K562 (cell line): Measurements from ENCODE around the gene OPCML. TPM values are rescaled to one million over a fixed set of nuclear protein-coding genes. Genes with fewer than 3 reads are reported as not detected.

Experiments
- ATAC-seq: fragments of 200-7000 bp; cut with Tn5 transposase; 3 replicates; pipeline ENCODE4 v1.9.1; 2020; ENCODE audit warnings: moderate library complexity
- BruUV-seq: library from RNA; stranded (reverse); fragments of 400-500 nt; replicated peaks from 2 replicates; lab custom pipeline; 2021; lab: Mats Ljungman, UMichigan
- CTCF ChIA-PET: fragments of 300-600 bp; formaldehyde crosslinking; extraction: SDS; loops from one replicate; lab custom pipeline; 2021; ENCODE audit warnings: low intra/inter-chr PET ratio; lab: Yijun Ruan, JAX
- POLR2A ChIA-PET: fragments of 300-600, 350-650 bp; sonication (Branson Sonifier 250); formaldehyde crosslinking; extraction: SDS; loops from one replicate; lab custom pipeline; 2021; ENCODE audit warnings: antibody characterized with exemption, inconsistent platforms; lab: Yijun Ruan, JAX
- DNase-seq, 4 experiments: peaks; one replicate each; pipeline versions ENCODE4 v3.0.0 to v3.0.0-alpha.2; 2011 to 2018; ENCODE audit warnings: low spot score in 3 of 4, mixed read lengths in 3 of 4; ENCODE audit errors: extremely low read depth in 1 of 4
- FAIRE-seq: peaks from 2 replicates; lab custom pipeline; 2011; peaks lifted over from hg19 to GRCh38; lab: Jason Lieb, UNC
- H2AFZ ChIP-seq: 2 replicates; pipeline ENCODE4 v1.6.0; 2011; ENCODE audit warnings: low read depth, low read length, control low read depth, inconsistent platforms
- H3K27ac ChIP-seq: fragments of 200-600 bp; 3 replicates; pipeline ENCODE4 v1.8.0; 2011; ENCODE audit warnings: low read depth, mild to moderate bottlenecking, control low read depth, inconsistent platforms, low read length, moderate library complexity, mixed read lengths; ENCODE audit errors: extremely low read depth
- H3K27me3 ChIP-seq, 2 experiments: fragments of 300-600 bp in 1 of 2; 2 replicates in 1 of 2; 3 replicates in 1 of 2; pipeline versions ENCODE4 v1.6.0 to v1.8.0; 2011; ENCODE audit warnings: inconsistent platforms in 2 of 2, low read length in 2 of 2, mild to moderate bottlenecking in 1 of 2, mixed read lengths in 1 of 2, moderate library complexity in 1 of 2; ENCODE audit not compliant: control insufficient read depth in 2 of 2, insufficient read depth in 2 of 2
- H3K36me3 ChIP-seq: fragments of 300-600 bp; 3 replicates; pipeline ENCODE4 v1.8.0; 2011; ENCODE audit warnings: mild to moderate bottlenecking, low read length, inconsistent platforms; ENCODE audit not compliant: control insufficient read depth, insufficient read depth
- H3K4me1 ChIP-seq, 2 experiments: fragments of 200-600 bp in 1 of 2; replicated peaks in 1 of 2; 2 replicates in 1 of 2; 3 replicates in 1 of 2; pipeline versions ENCODE4 v1.5.1 to v1.8.0; 2011; ENCODE audit warnings: inconsistent platforms in 2 of 2, low read length in 2 of 2, mild to moderate bottlenecking in 1 of 2, mixed read lengths in 1 of 2, moderate library complexity in 1 of 2; ENCODE audit not compliant: control insufficient read depth in 2 of 2, insufficient read depth in 2 of 2
- H3K4me2 ChIP-seq: 2 replicates; pipeline ENCODE4 v1.6.1; 2011; ENCODE audit warnings: low read length, control low read depth, inconsistent platforms, mixed read lengths; ENCODE audit not compliant: insufficient read depth
- H3K4me3 ChIP-seq: fragments of 200-600 bp; sonication (generic), shearing (Covaris generic); 2 replicates; pipeline ENCODE4 v1.5.1; 2016; ENCODE audit warnings: control low read depth, inconsistent platforms
- H3K79me2 ChIP-seq: fragments of 200-600 bp; 3 replicates; pipeline ENCODE4 v1.8.0; 2011; ENCODE audit warnings: low read length, inconsistent platforms; ENCODE audit not compliant: control insufficient read depth, insufficient read depth
- H3K9ac ChIP-seq, 2 experiments: 2 replicates each; pipeline versions ENCODE4 v1.6.0 to v1.6.1; 2011; ENCODE audit warnings: low read depth in 2 of 2, low read length in 2 of 2, control low read depth in 1 of 2, inconsistent platforms in 1 of 2, mild to moderate bottlenecking in 1 of 2, mixed read lengths in 1 of 2; ENCODE audit not compliant: insufficient read depth in 1 of 2
- H3K9me1 ChIP-seq: one replicate; pipeline ENCODE4 v1.6.0; 2011; ENCODE audit warnings: inconsistent platforms, mild to moderate bottlenecking, low read length, moderate library complexity; ENCODE audit not compliant: control insufficient read depth, insufficient read depth
- H3K9me3 ChIP-seq: replicated peaks from 2 replicates; pipeline ENCODE4 v1.5.1; 2011; ENCODE audit warnings: low read depth, low read length, inconsistent platforms; ENCODE audit not compliant: control insufficient read depth, insufficient read depth
- H4K20me1 ChIP-seq: replicated peaks from 2 replicates; pipeline ENCODE4 v1.6.1; 2011; ENCODE audit warnings: low read length, inconsistent platforms, mixed read lengths; ENCODE audit not compliant: control insufficient read depth, insufficient read depth
- FOS ChIP-seq: IDR thresholded peaks from 3 replicates; pipeline ENCODE4 v1.6.1; 2011; ENCODE audit not compliant: insufficient read length; ENCODE audit errors: extremely low read depth
- MAFG ChIP-seq: fragments of 450-650 bp; conservative IDR thresholded peaks from 2 replicates; pipeline ENCODE4 v1.6.1; 2016; ENCODE audit warnings: missing genetic modification characterization, missing compliant biosample characterization
- MAFK ChIP-seq: IDR thresholded peaks from 2 replicates; pipeline ENCODE4 v1.6.1; 2011; ENCODE audit warnings: low read length, improper control_type of control experiment
- MEF2D ChIP-seq: conservative IDR thresholded peaks from 2 replicates; pipeline ENCODE4 v1.6.1; 2016; ENCODE audit warnings: low read depth, missing genetic modification characterization, missing compliant biosample characterization
- NCOA1 ChIP-seq: fragments of 450-650 bp; IDR thresholded peaks from 2 replicates; pipeline ENCODE4 v1.6.1; 2016; ENCODE audit warnings: low read depth
- SIN3A ChIP-seq, 2 experiments: fragments of 150-350 bp in 1 of 2; IDR thresholded peaks; 2 replicates each; pipeline ENCODE4 v1.6.1; 2011 to 2016; ENCODE audit warnings: borderline replicate concordance in 2 of 2, low read depth in 2 of 2, low read length in 2 of 2, mild to moderate bottlenecking in 2 of 2, moderate library complexity in 2 of 2; ENCODE audit not compliant: control insufficient read depth in 1 of 2
- SMAD2 ChIP-seq: fragments of 150-350 bp; IDR thresholded peaks from 2 replicates; pipeline ENCODE4 v1.6.1; 2014; ENCODE audit warnings: low read depth, mild to moderate bottlenecking, low read length
- TCF3 ChIP-seq: sonication (generic); formaldehyde crosslinking; IDR thresholded peaks from 2 replicates; pipeline ENCODE4 v1.4.0; 2020; ENCODE audit warnings: mild to moderate bottlenecking, missing genetic modification reagents
- ZBTB1 ChIP-seq: sonication (generic); formaldehyde crosslinking; IDR thresholded peaks from 2 replicates; pipeline ENCODE4 v1.8.1; 2023; ENCODE audit warnings: missing genetic modification reagents, low read depth, mild to moderate bottlenecking, borderline replicate concordance
- ZNF146 ChIP-seq: IDR thresholded peaks from one replicate; pipeline ENCODE4 v1.6.1; 2018; ENCODE audit warnings: missing compliant biosample characterization; ENCODE audit not compliant: unreplicated experiment
- ZNF282 ChIP-seq: sonication (generic); formaldehyde crosslinking; IDR thresholded peaks from 2 replicates; pipeline ENCODE4 v1.8.1; 2023; ENCODE audit warnings: missing genetic modification reagents
- ZNF551 ChIP-seq: fragments of 250-450 bp; sonication (Bioruptor Pico); IDR thresholded peaks from 2 replicates; pipeline ENCODE4 v1.5.0; 2021; ENCODE audit warnings: mild to moderate bottlenecking, moderate library complexity
- ZNF76 ChIP-seq: fragments of 250-450 bp; sonication (Bioruptor Pico); IDR thresholded peaks from 2 replicates; pipeline ENCODE4 v1.4.0; 2020; ENCODE audit warnings: mild to moderate bottlenecking, moderate library complexity, borderline replicate concordance
- WGBS: fragments of 100-300 bp; shearing (Covaris generic); methylation state at CpG from one replicate; pipeline ENCODE4 v1.1.6; 2016; ENCODE audit warnings: low coverage, mixed read lengths; ENCODE audit not compliant: insufficient coverage; ENCODE audit errors: missing lambda C conversion rate; 5-methylcytosine and 5-hydroxymethylcytosine counted together
- in situ Hi-C: fragments of 300-500 bp; cut with MboI; formaldehyde crosslinking; loops from 4 replicates; pipeline ENCODE4 v1.15.0; 2018; ENCODE audit warnings: inconsistent platforms, mixed read lengths
- intact Hi-C: fragments of 100-400 bp; cut with micrococcal nuclease; formaldehyde crosslinking; loops from 2 replicates; pipeline ENCODE4 v1.14.2; 2022
- polyA plus RNA-seq, 8 experiments: library from polyadenylated mRNA; depleted of rRNA in 4 of 8; stranded (reverse) in 5 of 8; unstranded in 3 of 8; fragments of >200 nt; fragmentation: Nextera tagmentation in 2 of 8; fragmentation: Illumina TruSeq in 1 of 8; extraction: Ambion mirVana in 2 of 8; extraction: Trizol in 1 of 8; gene quantifications; 2 replicates each; pipeline versions ENCODE4 v1.2.1 to v1.2.3, GENCODE V29; 2011 to 2014; ENCODE audit warnings: inconsistent platforms in 1 of 8, missing spikeins in 1 of 8
- total RNA-seq, 7 experiments: library from RNA; depleted of rRNA in 6 of 7; stranded (reverse); fragments of >200 nt in 6 of 7; fragmentation: Illumina TruSeq in 2 of 7; extraction: Trizol in 2 of 7; gene quantifications; 2 replicates each; pipeline versions ENCODE4 v1.2.1 to v1.2.3, GENCODE V29; 2011 to 2021; ENCODE audit warnings: low replicate concordance in 1 of 7
- TF ChIP-seq, protein P1 (sequence below): fragments of 450-650 bp; IDR thresholded peaks from 2 replicates; pipeline ENCODE4 v1.6.1; 2016; ENCODE audit warnings: low read depth, mild to moderate bottlenecking, moderate library complexity
- TF ChIP-seq, protein P2 (sequence below): fragments of 450-650 bp; IDR thresholded peaks from 2 replicates; pipeline ENCODE4 v1.6.1; 2016; ENCODE audit warnings: borderline replicate concordance

The OPCML gene
- total and polyA plus RNA-seq, 9 of the 15 experiments (the other 6 are each of a cell fraction or from before 2014, with no cell fraction given), result not detected

DNA sequence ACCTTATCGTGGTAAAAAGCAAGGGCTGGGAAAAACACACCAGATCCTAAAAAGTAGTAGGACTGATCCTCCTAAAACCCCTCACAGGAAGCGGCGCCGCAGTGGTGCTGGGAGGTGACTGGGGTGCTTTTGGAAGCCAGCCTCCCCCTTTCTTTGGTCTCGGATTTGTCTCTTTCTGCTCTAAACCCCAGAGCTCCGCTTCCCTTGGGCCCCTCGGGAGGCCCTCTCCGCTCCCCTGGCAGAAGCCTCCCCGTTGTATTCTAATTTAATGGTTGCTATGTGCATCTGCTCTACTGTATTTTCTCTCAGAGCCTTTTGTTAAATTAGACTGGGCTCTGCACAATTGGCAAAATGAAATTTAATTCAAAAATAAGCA lies 587.7 kb downstream of the OPCML start:
- CTCF ChIA-PET, result no interaction called here
- Histone ChIP-seq H3K9me3 (no peaks in the 10 kb centered on the region), H4K20me1 (no peaks in the 10 kb centered on the region), H3K4me2 (no peak overlapping the region), H3K9ac (no peak overlapping the region), H3K27ac (no peak overlapping the region), H3K4me1 (no peaks in the 10 kb centered on the region), H3K4me3 (no peak overlapping the region), H3K79me2 (no peaks in the 10 kb centered on the region), H3K27me3 (no peaks in the 10 kb centered on the region), H3K36me3 (no peaks in the 10 kb centered on the region), H2AFZ (no peak overlapping the region), H3K9me1 (no peaks in the 10 kb centered on the region)
- no peak for TF ChIP-seq ZNF551
- no peak for TF ChIP-seq MEF2D (tag)
- no peak for TF ChIP-seq MAFK
- TF ChIP-seq SIN3A (IDR thresholded peaks at IDR 0.05; ENCODE audit: borderline replicate concordance in 2 of 2, control insufficient read depth in 1 of 2, low read depth in 2 of 2, low read length in 2 of 2), result no peak
- TF ChIP-seq ZNF76 (CRISPR knock-in tag), result no peak
- TF ChIP-seq ZNF146 (CRISPR knock-in tag), result no peak
- TF ChIP-seq, protein P1, sequence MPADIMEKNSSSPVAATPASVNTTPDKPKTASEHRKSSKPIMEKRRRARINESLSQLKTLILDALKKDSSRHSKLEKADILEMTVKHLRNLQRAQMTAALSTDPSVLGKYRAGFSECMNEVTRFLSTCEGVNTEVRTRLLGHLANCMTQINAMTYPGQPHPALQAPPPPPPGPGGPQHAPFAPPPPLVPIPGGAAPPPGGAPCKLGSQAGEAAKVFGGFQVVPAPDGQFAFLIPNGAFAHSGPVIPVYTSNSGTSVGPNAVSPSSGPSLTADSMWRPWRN, result no peak
- no peak for TF ChIP-seq FOS
- TF ChIP-seq ZBTB1 (CRISPR knock-in tag), result no peak
- TF ChIP-seq ZNF282 (CRISPR knock-in tag), result no peak
- TF ChIP-seq, protein P2, sequence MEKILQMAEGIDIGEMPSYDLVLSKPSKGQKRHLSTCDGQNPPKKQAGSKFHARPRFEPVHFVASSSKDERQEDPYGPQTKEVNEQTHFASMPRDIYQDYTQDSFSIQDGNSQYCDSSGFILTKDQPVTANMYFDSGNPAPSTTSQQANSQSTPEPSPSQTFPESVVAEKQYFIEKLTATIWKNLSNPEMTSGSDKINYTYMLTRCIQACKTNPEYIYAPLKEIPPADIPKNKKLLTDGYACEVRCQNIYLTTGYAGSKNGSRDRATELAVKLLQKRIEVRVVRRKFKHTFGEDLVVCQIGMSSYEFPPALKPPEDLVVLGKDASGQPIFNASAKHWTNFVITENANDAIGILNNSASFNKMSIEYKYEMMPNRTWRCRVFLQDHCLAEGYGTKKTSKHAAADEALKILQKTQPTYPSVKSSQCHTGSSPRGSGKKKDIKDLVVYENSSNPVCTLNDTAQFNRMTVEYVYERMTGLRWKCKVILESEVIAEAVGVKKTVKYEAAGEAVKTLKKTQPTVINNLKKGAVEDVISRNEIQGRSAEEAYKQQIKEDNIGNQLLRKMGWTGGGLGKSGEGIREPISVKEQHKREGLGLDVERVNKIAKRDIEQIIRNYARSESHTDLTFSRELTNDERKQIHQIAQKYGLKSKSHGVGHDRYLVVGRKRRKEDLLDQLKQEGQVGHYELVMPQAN, result no peak
- TF ChIP-seq SMAD2, result no peak
- TF ChIP-seq TCF3, result no peak
- TF ChIP-seq NCOA1, result no peak
- no peak for TF ChIP-seq MAFG (tag)
- intact Hi-C loops, result loop anchor here (5.0 kb wide), 1 partner anchor 1252 kb away; no protein-coding TSS in a partner anchor
- WGBS, result 0% methylated on average over 9 of the region's 9 CpGs
- BruUV-seq, result no TSS peak
- DNase-seq (no peak), ATAC-seq (no peak), FAIRE-seq (no peak)
- in situ Hi-C loops, result no loop called here
- POLR2A ChIA-PET, result interaction anchor here (0.6 kb wide), 1 partner anchor 18 kb away, joined by 3 read pairs; no protein-coding TSS in a partner anchor
